ENCODE results near the gene HAND1. TPM values are rescaled to one million over a fixed set of nuclear protein-coding genes. Genes with fewer than 3 reads are reported as not detected.

The HAND1 gene
- polyA plus RNA-seq, 1 experiment, result not detected

DNA sequence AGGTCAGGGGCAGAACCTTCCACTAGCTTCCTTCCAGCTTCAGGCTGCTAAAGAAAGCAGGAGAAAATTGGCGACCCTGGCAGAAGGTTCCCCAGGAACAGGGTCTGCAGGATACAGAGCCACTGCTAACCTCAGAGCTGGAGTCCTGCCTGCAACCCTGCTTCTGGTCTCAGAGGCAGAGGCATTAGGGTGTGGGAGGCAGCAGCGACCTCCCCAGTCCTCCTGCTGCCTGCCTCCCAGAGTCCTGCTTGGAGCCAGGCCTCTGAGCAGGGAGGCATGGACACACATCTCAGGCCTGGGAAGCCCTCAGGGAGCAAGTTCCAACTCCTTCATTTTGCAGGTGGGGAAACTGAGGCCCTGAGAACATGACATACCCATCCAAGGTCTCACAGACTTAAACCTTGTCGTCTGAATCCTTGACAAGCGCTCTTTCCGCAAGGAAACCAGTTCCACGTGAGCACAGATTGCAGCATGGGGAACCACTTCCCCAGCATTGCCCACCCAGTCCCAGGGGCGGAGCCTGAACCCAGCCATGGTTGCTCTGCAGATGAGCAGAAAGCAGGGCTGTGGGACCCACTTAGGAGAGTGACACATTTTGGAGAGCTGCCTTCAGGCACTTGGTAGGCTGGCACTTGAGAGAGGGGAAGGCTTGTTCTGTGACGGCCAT lies 28.2 kb upstream of the HAND1 start:
- Histone ChIP-seq H3K4me3 (ENCODE audit: low read depth, low read length) (no peak overlapping the region), H3K27me3 (ENCODE audit: control insufficient read depth, insufficient read depth, low read length) (peaks cover 6% of the 10 kb centered on the region), H3K36me3 (ENCODE audit: control insufficient read depth, insufficient read depth, low read length) (no peaks in the 10 kb centered on the region)
- ChIA-PET CTCF (interaction anchor here (4.3 kb wide), 1 partner anchor 15 kb away, joined by 24 read pairs; no protein-coding TSS in a partner anchor), POLR2A (no interaction called here)
- TF ChIP-seq, protein P1, sequence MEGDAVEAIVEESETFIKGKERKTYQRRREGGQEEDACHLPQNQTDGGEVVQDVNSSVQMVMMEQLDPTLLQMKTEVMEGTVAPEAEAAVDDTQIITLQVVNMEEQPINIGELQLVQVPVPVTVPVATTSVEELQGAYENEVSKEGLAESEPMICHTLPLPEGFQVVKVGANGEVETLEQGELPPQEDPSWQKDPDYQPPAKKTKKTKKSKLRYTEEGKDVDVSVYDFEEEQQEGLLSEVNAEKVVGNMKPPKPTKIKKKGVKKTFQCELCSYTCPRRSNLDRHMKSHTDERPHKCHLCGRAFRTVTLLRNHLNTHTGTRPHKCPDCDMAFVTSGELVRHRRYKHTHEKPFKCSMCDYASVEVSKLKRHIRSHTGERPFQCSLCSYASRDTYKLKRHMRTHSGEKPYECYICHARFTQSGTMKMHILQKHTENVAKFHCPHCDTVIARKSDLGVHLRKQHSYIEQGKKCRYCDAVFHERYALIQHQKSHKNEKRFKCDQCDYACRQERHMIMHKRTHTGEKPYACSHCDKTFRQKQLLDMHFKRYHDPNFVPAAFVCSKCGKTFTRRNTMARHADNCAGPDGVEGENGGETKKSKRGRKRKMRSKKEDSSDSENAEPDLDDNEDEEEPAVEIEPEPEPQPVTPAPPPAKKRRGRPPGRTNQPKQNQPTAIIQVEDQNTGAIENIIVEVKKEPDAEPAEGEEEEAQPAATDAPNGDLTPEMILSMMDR (IDR thresholded peaks at IDR 0.05; ENCODE audit: insufficient read depth, low read depth, low read length), result no peak
- no peak for DNase-seq (ENCODE audit: low read depth)

DNA sequence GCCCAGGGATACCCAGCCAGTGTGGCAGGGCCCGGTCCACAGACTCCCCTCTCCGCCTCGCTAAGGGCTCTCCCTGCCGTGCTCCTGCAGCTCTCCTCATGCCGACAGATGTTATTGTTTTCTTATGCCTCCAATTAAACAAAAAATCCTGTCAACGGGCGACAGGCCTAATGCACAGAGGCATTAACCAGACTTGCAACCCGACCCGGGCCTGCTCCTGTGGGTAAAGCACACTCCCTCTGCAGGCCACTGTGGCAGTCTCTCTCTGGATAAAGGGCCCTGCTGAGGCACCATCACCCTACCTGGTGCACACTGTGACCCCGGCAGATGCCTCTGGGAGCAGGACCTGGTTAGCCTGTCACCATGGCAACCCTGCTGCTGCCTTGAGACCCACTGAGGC lies 27.5 kb upstream of the HAND1 start:
- H3K4me3 ChIP-seq (ENCODE audit: low read depth, low read length), result no peak overlapping the region
- DNase-seq (ENCODE audit: low read depth), result no peak
- TF ChIP-seq, protein P1 (IDR thresholded peaks at IDR 0.05; ENCODE audit: insufficient read depth, low read depth, low read length), result no peak
- H3K27me3 ChIP-seq (ENCODE audit: control insufficient read depth, insufficient read depth, low read length), result peaks cover 8% of the 10 kb centered on the region
- ChIA-PET POLR2A (no interaction called here), CTCF (interaction anchor here (1.5 to 4.3 kb wide), 2 partner anchors 11 to 15 kb away, joined by 3 to 24 read pairs; no protein-coding TSS in a partner anchor)
- no peaks in the 10 kb centered on the region for H3K36me3 ChIP-seq (ENCODE audit: control insufficient read depth, insufficient read depth, low read length)

DNA sequence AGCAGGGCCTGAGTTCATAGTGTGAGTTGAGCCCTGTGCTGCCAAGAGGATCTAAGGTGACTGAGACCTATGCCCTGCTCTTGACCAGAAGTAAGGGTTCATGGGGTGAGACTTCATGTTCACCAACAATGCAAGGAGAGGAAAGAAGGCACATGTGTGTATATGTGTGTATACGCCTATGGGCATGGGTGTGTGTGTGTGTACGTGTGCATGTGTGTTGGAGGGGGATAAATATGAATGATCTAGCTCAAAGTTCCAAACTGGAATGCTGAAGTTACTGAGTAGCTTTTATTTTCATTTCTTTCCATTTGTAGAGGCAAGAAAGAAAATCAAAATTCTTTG lies 25.6 kb upstream of the HAND1 start:
- H3K27me3 ChIP-seq (ENCODE audit: control insufficient read depth, insufficient read depth, low read length), result peaks cover 11% of the 10 kb centered on the region
- no peaks in the 10 kb centered on the region for H3K36me3 ChIP-seq (ENCODE audit: control insufficient read depth, insufficient read depth, low read length)
- H3K4me3 ChIP-seq (ENCODE audit: low read depth, low read length), result no peak overlapping the region
- POLR2A ChIA-PET, result no interaction called here
- TF ChIP-seq, protein P1 (IDR thresholded peaks at IDR 0.05; ENCODE audit: insufficient read depth, low read depth, low read length), result no peak
- DNase-seq (ENCODE audit: low read depth), result no peak
- CTCF ChIA-PET, result interaction anchor here (0.6 to 4.3 kb wide), 4 partner anchors 9 to 28 kb away, joined by 3 to 24 read pairs (median 3); no protein-coding TSS in a partner anchor

DNA sequence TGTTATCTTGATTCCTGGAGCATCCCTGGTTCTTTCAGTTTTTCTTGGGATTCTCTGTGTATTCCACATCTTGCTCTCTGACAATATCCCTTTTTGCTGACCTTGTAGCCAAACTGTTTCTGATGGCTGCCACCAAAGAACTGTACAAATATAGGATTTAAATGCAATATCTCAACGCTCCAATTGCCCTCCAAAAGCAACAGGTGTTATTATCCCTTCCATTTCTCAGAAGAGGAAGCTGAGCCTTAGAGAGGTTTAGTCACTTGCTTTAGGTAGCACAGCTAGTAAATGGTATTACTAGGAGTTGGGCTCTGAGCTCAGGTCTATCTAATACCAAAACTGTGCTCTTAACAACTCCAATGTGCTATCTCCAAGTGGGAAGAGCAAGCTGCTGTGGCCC lies 24.2 kb upstream of the HAND1 start:
- no peak for DNase-seq (ENCODE audit: low read depth)
- POLR2A ChIA-PET, result no interaction called here
- no peaks in the 10 kb centered on the region for H3K36me3 ChIP-seq (ENCODE audit: control insufficient read depth, insufficient read depth, low read length)
- TF ChIP-seq, protein P1 (IDR thresholded peaks at IDR 0.05; ENCODE audit: insufficient read depth, low read depth, low read length), result no peak
- H3K4me3 ChIP-seq (ENCODE audit: low read depth, low read length), result no peak overlapping the region
- CTCF ChIA-PET, result interaction anchor here (0.6 to 2.3 kb wide), 2 partner anchors 19 to 70 kb away, joined by 3 to 9 read pairs; no protein-coding TSS in a partner anchor
- H3K27me3 ChIP-seq (ENCODE audit: control insufficient read depth, insufficient read depth, low read length), result peaks cover 11% of the 10 kb centered on the region

DNA sequence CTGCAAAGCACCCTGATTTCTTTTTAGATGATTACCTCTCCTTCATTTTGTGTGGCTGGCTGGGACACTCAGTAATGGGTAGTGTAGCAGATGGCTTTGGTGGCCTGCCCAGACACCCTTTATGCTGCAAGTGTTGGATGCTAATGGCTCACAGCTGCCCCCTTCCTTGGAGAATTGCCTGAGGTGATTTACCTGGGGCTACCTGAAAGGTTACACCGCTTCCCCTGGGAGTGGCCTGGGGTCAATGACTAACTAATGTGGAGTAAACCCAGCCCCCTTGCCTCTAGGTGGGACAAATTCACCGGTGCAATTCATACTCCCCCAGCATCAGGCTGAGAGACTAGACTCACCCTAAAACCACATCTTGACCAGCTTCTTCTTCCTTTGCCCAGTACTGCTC lies 23.5 kb upstream of the HAND1 start:
- Histone ChIP-seq H3K27me3 (ENCODE audit: control insufficient read depth, insufficient read depth, low read length) (peaks cover 11% of the 10 kb centered on the region), H3K36me3 (ENCODE audit: control insufficient read depth, insufficient read depth, low read length) (no peaks in the 10 kb centered on the region), H3K4me3 (ENCODE audit: low read depth, low read length) (no peak overlapping the region)
- DNase-seq (ENCODE audit: low read depth), result no peak
- CTCF ChIA-PET, result interaction anchor here (2.3 kb wide), 1 partner anchor 19 kb away, joined by 9 read pairs; no protein-coding TSS in a partner anchor
- POLR2A ChIA-PET, result no interaction called here
- TF ChIP-seq, protein P1 (IDR thresholded peaks at IDR 0.05; ENCODE audit: insufficient read depth, low read depth, low read length), result no peak
